ENCODE measurements around the gene RNF115. TPM values are rescaled to one million over a fixed set of nuclear protein-coding genes. Genes with fewer than 3 reads are reported as not detected.

RNF115 gene
- polyA plus RNA-seq, 3 donors: 3.5 to 5.4 (median 5.2) TPM

- Mint-ChIP-seq H3K27ac (peak within 1 kb of the TSS in 1 of 7 donors; percentile 67), H3K9me3 (no peaks in the 10 kb centered on the region), H3K4me3 (no peak within 1 kb of the TSS), H3K36me3 (no peaks in the 10 kb centered on the region), H3K4me1 (no peaks in the 10 kb centered on the region), H3K27me3 (ENCODE audit: low read depth in 3 of 3) (no peaks in the 10 kb centered on the region)
- H3K4me1 ChIP-seq (ENCODE audit: control insufficient read depth in 1 of 2, insufficient read depth in 2 of 2, low read length in 2 of 2): no peaks in the 10 kb centered on the region
- H3K36me3 ChIP-seq (replicated peaks in 1 of 2; ENCODE audit: control insufficient read depth in 1 of 2, insufficient read depth in 2 of 2, low read length in 2 of 2): no peaks in the 10 kb centered on the region
- intact Hi-C loops (cut with micrococcal nuclease): no loop called here
- no peaks in the 10 kb centered on the region for H3K9me3 ChIP-seq (replicated peaks in 1 of 2; ENCODE audit: control insufficient read depth in 1 of 2, insufficient read depth in 1 of 2, low read length in 2 of 2)
- H3K4me3 ChIP-seq (replicated peaks in 1 of 3; ENCODE audit: low read depth in 2 of 3, low read length in 3 of 3): no peak within 1 kb of the TSS
- 85% methylated on average over 5 of the region's 9 CpGs for WGBS (ENCODE audit: insufficient coverage)
- no peaks in the 10 kb centered on the region for H4K20me1 ChIP-seq (ENCODE audit: insufficient read depth, low read length)
- H2AFZ ChIP-seq (ENCODE audit: insufficient read depth, low read depth, low read length, poor library complexity, severe bottlenecking): no peak within 1 kb of the TSS
- H3K79me2 ChIP-seq (ENCODE audit: insufficient read depth, low read length): no peaks in the 10 kb centered on the region
- TF ChIP-seq CTCF (IDR thresholded peaks at IDR 0.05): no peak
- no peak within 1 kb of the TSS for H3K4me2 ChIP-seq (replicated peaks; ENCODE audit: extremely low read depth, low read length, poor library complexity, severe bottlenecking)
- H3K9ac ChIP-seq (ENCODE audit: insufficient read depth, low read length, poor library complexity, severe bottlenecking): no peak within 1 kb of the TSS
- H3K27ac ChIP-seq (ENCODE audit: low read depth in 1 of 2, low read length in 2 of 2): no peak within 1 kb of the TSS
- no peaks in the 10 kb centered on the region for H3K27me3 ChIP-seq (ENCODE audit: control insufficient read depth in 2 of 2, insufficient read depth in 2 of 2, low read length in 2 of 2)
- DNase-seq: no peak
These were observed 116.6 kb downstream of the RNF115 start, which contains the start of gene PDZK1 for GRCh38 chr1:145707183-145707867. Gene PDZK1 (minus strand): TSS chr1:145707368. CDS start chr1:145688021, 19,347 bp downstream.

- Histone ChIP-seq H3K79me2 (ENCODE audit: insufficient read depth, low read length) (no peaks in the 10 kb centered on the region), H3K9me3 (replicated peaks in 1 of 2; ENCODE audit: control insufficient read depth in 1 of 2, insufficient read depth in 1 of 2, low read length in 2 of 2) (no peaks in the 10 kb centered on the region), H3K9ac (ENCODE audit: insufficient read depth, low read length, poor library complexity, severe bottlenecking) (no peak overlapping the region), H3K27me3 (ENCODE audit: control insufficient read depth in 2 of 2, insufficient read depth in 2 of 2, low read length in 2 of 2) (no peaks in the 10 kb centered on the region), H3K27ac (ENCODE audit: low read depth in 1 of 2, low read length in 2 of 2) (no peak overlapping the region), H4K20me1 (ENCODE audit: insufficient read depth, low read length) (no peaks in the 10 kb centered on the region), H3K36me3 (replicated peaks in 1 of 2; ENCODE audit: control insufficient read depth in 1 of 2, insufficient read depth in 2 of 2, low read length in 2 of 2) (no peaks in the 10 kb centered on the region), H2AFZ (ENCODE audit: insufficient read depth, low read depth, low read length, poor library complexity, severe bottlenecking) (no peak overlapping the region), H3K4me1 (ENCODE audit: control insufficient read depth in 1 of 2, insufficient read depth in 2 of 2, low read length in 2 of 2) (no peaks in the 10 kb centered on the region), H3K4me3 (replicated peaks in 1 of 3; ENCODE audit: low read depth in 2 of 3, low read length in 3 of 3) (no peak overlapping the region), H3K4me2 (replicated peaks; ENCODE audit: extremely low read depth, low read length, poor library complexity, severe bottlenecking) (no peak overlapping the region)
- no peaks in the 10 kb centered on the region for H3K36me3 Mint-ChIP-seq
- no peaks in the 10 kb centered on the region for H3K4me1 Mint-ChIP-seq
- H3K4me3 Mint-ChIP-seq: no peak overlapping the region
- WGBS (ENCODE audit: insufficient coverage): no CpG with 5 or more reads among the region's 2 CpGs
- H3K27me3 Mint-ChIP-seq (ENCODE audit: low read depth in 3 of 3): peaks cover 0 to 3% (median 0%) of the 10 kb centered on the region in 3 donors
- H3K9me3 Mint-ChIP-seq: no peaks in the 10 kb centered on the region
- H3K27ac Mint-ChIP-seq: no peak overlapping the region
- no peak for TF ChIP-seq CTCF (IDR thresholded peaks at IDR 0.05)
- DNase-seq: no peak
- intact Hi-C loops (cut with micrococcal nuclease): no loop called here
These were observed 117.7 kb downstream of the RNF115 start for GRCh38 chr1:145706086-145706664.
